Stimulated activated CD4-positive, alpha-beta T cell treated with anti-CD3 and anti-CD28 coated beads, Interleukin-4, amount 100 ng/mL, for 1 hour (primary cell): ENCODE results near the gene CAPSL.
"Not testable (repeated sequence)": the region's sequence is repeated elsewhere in the genome, so short reads cannot be mapped to it uniquely, and the experiment has no call there.

ENCODE experiments used
- DNase-seq: peaks from one replicate; pipeline ENCODE4 v3.0.0-alpha.2; 2020

CAPSL gene

DNA sequence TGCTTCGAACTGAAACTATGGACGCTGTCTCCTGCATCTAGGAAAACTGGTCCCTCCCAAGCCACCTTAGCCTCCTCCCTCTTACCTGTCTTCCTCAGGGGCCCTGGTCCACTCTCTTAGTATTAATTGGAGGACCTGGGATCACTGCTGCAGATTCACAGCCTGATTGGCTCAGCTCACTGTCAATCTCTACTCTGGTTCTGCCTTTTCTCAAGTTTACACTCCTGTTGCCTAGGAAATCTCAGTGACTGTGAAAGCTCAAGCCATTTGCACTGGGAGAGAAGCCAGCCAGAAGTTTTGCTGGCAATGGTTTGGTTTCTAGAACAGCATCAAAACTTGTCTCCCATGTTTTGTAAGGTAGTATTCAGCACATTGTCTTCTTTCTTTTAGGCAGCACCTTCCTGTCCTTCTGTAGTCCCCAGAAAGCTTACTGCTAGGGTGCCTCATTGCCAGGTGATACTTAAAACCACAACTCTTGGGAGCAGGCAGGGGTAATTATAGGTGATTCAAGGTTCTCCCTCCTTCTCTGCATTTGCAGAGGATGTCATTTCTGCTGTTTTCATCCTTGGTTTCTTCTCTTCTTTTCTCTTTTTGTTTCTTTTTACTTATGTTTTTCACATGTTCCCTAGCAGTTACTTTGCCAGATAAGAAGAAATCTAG lies at the start of gene CAPSL:
Gene CAPSL, minus strand, starts transcription at position 55 of the 660 bp plus-strand sequence. CDS start 17,502 bp downstream, outside the sequence.
- no peak for DNase-seq

DNA sequence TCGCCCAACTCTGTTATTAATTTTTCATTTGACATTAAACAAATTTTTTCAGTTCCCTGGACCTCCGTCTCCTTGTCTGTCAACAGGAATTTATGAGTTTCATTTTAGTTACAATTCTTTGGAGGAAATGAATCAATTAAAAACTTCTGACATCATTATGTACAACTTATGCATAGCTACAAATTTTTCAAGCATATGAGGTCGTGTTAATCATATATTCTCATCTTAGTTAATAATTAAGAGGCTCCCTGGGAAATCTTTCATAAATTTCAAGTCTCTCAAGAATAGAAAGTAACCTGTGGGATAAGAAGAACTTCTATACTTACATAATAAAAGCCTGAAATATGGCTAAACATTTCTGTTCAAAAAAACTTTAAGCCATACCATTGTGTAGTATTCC lies 49.4 kb upstream of the CAPSL start:
- DNase-seq: no peak

DNA sequence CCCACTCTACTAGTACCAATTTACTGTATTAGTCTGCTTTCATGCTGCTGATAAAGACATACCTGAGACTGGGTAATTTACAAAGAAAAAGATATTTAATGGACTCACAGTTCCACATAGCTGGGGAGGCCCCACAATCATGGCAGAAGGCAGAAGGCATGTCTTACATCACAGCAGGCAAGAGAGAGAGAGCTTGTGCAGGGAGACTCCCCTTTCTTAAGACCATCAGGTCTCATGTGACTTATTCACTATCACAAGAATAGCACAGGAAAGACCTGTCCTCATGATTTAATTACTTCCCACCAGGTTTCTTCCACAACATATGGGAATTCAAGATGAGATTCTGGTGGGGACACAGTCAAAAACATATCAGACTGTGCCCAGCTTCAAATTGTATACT lies 41.3 kb upstream of the CAPSL start:
- DNase-seq: no peak

DNA sequence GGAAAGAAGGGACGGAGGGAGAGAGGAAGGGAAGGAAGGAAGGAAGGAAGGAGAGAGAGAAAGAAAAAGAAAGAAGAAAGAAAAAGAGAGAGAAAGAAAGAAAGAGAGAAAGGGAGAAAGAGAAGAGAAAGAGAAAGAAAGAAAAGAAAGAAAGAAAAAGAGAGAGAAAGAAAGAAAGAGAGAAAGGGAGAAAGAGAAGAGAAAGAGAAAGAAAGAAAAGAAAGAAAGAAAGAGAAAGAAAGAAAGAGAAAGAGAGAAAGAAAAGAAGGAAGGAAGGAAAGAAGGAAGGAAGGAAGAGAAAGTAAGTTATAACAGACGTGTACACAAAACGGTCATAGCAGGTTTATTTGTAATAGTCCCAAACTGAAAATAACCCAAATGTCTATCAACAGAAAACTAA lies 38.4 kb upstream of the CAPSL start:
- not testable (repeated sequence) for DNase-seq

DNA sequence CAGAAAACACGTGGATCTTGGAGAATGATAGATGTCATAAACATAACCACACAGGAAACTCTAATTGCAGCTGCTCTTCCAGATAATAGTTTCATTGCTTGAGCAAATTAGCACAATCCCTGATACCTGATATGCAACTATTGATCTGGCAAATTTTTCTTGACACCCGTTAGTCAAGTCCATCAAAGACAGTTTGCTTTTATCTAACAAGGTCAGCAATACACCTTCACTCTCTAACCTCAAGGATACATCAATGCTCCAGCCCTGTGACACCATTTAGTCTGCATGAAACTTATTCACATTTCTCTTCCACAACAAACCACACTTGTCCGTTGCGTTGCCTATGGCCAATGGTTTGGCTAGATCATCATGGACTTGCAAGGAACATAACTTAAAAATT lies 36.1 kb upstream of the CAPSL start:
- DNase-seq: no peak

DNA sequence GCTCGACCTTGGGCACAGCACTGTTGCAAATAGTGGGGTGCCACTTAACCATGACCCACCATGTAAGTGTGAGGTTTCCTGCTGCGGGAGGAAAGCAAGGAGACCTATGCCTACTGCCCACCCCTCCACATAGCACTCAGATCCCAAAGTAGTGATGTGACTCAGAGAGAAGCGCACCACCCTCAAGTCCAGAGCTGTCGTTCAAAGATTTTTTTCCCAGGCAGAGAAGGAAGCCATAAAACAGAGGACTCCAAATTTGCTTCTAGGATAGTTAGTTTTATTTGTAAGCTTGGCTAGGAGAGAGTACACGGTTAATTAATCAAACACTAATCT lies 33.4 kb upstream of the CAPSL start:
- no peak for DNase-seq

DNA sequence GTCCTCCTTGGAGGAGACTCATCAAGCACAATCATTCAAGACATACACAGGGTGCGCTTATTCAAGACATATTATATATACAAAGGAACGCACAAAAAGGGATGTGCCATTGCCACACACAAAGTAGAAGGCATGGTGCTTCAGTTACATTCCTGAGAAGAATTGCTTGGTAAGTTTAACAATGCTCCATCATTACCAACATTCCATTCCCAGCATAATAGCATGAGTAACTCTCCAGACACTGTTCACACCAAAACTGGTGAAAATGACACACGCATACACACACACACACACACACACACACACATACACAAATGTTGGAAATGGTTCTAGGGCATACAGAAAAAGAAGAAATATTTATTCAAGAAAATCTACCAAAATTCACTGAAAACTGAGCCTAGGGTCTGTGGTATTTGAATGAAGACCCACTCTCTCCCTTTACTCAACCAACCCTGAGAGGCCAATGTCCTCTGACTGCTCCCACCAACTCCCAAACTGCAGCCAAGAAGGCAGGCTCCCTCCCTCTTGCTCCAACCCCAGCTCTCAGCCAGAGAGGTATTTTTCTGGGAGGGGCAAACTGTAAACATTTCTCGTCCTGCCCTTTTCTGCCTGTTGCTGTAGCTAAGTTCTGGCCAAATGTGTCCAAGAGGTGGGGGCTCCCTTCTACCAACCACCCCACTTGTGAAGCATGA lies 32.9 kb upstream of the CAPSL start:
- no peak for DNase-seq

DNA sequence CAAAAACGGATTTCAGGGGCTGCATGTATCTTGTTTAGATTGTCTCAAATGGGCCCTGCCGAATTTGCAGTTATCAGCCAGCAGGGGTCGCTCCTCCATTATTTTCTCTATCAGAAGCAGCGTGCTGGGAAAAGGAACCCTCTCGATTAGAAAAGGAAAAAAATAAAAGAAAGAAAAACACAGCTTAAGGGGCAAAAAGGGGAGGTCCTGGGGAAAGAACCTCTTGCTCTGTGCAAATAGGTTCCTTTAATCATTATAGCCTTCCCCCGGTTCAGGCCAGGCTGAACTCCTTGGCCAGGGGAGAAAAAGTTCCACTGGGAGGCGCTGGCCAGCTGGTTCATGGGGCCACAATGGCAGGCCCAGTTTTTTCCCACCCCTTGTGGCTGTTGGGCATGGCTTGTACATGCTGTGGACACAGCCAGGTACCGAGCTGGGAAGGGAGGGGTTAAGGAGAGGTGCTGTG lies 25.0 kb upstream of the CAPSL start:
- DNase-seq: no peak

DNA sequence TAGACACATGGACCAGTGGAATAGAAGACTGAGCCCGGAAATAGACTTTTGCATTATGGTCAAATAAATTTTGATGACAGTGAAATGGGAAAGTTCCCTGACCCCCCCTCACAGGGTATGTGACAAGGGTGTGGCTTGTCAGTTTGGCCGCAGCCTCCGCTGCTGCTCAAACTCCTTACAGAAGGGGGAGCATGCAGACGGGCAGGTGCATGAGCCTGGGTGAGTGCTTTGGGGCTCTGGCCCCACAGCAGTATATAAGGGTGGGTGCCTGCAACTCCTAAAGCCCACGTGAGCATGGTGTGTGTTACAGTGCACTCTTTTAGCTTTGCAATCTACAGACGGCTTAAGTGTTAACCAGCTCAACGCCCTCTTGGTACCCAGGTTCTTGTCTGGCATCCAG lies 21.9 kb upstream of the CAPSL start:
- no peak for DNase-seq

DNA sequence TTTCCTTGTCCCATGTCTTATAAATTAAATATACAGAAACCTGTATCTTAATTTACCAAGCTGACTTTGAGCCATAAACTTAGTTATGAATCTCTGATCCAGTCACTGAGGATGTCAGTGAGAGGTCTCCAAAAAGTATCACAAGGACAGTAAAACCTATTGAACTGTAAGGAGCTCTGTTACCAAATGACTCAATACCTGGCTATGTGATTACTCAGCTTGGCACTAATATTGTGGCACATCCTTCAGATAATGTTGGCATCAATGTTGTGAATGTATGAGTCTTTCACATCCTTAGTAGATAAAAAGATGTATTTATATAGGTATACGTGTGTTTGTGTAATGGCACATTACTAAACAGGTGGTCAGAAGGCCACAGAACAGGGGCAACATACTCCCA lies 18.0 kb upstream of the CAPSL start:
- no peak for DNase-seq

DNA sequence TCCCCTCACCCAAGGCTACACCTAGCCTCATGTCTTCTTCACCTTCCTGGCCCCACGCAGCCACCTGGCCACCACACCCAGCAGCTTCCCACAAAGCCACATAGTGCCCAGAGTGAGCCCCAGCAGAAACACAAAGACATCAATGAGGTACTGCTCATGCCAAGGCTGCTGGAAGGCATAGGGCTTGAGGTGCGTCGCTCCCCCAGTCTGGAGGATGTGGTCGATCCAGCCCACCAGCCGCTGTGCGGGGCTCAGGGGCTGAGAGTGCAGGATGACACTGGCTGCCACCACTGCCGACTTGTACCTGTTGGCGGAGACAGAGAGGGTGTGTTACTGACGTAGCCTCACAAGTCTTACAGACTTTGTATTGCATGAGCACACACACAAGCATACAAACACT lies 15.8 kb upstream of the CAPSL start:
- no peak for DNase-seq

DNA sequence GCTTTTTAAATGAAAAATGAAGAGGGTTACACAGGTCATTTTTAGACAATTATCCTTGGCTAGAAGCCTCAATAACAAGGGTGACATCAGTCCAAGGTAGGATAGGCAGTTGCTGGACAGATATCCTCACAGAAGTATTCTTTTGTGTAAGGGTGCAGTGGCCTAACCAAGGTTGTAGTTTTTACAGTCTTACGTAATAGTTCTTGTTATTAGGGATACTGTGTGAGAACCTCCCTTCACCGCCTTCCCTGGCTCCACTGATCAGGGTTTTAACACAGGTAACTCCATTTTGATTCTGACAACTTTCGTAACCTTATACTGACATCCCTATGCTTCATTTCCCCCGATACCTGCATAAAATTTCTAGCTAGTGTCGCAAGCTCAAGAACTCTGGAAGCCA lies 8.7 kb upstream of the CAPSL start:
- DNase-seq: no peak

DNA sequence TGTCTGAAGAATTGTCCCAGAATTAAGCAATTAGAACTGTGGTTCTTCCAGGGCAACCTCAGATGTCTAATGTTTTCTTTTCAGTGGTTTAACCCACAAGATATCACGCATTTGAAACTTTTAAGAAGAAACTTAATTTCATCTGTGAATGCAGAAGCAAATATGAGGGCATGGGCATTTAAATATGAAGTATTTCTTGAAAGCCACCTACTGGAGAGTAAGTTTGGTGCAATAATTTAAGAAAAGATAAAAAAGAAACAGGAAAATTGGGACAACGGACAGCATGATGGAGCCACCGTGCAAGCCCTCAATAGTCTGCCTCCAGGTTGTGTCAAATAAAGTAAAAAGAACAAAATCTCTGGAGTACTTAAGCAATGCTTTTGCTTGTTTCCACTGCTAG lies 1.2 kb upstream of the CAPSL start:
- DNase-seq: no peak

DNA sequence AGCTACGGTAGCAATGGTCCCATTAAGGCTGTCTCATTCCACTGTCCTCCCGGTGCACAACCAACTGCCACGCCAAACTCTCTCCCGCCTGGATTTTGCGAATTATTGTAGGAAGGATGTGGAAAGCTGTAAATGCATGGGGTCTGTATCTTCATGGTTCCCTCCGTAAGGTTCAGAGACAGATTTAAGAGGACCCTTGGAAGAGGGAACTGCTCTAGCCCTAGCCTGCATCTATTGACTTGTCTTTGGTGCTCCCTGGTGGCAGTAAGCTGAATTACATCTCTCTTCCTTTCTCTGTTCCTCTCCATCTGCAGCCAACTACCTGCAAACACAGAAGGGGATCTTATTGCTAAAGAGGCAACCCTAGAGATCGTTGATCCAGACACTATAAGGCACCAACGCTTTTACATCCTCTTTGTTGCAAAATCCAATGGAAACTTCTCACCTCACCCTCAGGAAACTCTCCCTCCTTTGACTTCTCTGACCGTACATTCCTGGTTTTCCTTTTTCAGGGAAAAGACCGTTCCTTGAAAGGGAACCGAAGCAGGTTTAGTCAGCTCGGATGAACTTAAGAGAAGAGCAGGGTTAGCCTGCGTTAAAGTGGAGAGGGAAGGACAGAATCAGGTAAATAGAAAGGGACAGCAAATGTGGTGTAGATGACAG lies 11.9 kb downstream of the CAPSL start:
- DNase-seq: no peak

DNA sequence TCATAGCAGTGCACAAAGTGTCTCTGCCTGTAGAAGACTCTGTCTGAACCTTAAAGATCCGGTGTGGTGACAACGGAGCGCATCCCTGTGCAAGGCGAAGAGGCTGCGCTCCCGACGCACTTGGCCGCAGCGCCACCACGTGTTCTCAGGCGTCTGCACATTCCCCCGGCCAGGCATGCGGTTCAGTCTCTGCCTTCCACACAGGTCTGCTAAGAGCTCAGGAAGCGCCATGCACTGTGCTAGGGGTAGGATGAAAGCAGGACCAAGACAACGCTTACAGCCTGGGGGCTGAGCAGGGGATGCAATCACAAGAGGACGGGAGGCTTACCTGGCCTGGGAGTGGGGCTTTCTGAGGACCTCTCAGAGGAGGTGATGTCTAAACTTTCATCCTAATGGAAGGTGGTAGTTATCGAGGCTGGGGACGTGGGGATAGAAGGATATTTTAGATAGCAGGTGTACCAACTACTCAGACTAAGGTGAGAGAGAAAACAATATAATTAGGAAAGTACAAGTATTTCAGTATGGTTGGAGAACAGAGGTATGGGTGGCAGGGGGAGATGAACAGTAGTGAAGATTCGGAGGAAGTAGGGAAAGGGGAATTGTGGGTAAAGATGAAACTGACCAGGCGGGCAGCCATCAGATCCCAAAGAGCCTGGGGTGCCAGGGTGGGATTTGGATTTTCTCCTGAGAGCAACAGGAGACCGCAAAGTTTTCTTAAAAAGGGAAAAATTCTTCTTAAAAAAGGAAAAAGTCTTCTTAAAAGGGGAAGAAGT lies 13.3 kb downstream of the CAPSL start:
- peak; percentile 87 for DNase-seq

DNA sequence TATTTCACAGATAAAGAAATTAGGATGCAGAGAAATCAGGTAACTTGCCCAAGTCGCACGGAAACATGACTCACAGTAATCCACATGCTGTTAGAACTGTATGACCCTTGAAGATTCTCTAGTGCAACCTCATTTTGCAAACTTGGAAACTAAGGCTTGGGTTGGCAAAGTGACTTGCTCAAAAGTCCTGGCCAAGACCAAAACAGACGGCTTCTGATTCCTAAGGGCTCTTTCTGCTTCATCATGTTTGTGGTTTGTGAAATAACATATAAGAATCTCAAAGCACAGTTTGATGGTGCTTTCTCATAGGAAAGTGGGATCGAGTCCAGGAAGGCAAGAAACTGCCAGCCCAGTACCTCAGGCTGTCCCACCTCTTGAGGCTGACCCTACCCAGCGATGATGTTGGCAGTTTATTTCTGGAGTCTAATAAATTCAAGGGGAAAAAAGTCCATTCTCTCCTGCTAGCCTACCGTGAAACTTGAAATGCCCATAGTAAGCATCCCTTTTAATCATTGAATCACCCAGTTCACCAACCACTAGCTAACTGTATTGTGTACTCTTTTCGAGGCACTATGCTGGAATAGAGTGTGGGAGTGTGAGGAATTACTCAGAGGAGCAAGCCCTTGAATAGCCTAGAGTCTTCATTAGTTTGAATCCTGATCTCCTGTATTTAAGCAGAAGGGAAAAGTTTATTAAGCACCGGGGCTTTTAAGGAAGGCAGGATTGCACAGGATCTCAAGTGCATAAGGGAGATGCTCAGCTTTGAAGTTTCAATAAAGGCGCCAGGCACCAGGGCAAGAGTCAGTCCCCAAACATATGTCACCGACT lies 14.1 kb downstream of the CAPSL start:
- no peak for DNase-seq

DNA sequence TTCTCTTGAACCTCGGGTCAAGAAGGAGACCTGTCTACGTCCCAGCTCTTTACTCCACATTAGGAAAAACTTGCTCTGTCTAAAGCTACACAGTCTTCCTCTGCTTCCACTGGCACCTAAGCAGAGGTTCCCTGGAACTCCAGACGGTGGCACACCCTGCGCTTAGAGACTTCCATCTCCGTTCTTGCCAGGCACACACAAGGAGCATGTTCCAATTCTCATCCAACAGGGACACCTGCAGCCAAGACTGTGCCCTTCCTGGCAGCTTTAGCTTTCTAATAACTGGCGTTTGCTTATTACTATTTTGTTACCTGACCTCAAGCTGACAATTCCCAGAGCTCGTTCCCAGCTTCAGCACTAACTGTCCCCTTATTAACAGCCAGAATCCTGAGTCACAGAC lies 16.0 kb downstream of the CAPSL start:
- no peak for DNase-seq

DNA sequence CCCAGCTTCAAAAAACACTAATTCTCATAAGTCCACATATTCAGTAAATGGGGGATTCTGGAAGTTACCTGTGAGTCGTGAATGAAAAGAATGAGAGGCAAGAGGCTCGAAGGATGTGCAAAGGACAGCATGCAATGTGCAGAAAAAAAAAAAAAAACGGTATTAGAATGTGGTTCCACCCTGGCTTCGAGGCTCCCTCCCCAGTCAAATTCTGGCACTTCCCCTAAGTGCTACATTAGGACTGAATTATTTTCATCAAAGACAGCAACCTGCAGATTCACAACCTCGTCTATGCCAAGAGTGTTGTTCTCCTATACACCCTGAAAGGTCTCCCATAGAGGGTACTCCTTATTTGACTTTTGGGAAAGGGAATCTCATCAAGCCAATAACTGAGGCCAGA lies 16.5 kb downstream of the CAPSL start:
- DNase-seq: no peak

DNA sequence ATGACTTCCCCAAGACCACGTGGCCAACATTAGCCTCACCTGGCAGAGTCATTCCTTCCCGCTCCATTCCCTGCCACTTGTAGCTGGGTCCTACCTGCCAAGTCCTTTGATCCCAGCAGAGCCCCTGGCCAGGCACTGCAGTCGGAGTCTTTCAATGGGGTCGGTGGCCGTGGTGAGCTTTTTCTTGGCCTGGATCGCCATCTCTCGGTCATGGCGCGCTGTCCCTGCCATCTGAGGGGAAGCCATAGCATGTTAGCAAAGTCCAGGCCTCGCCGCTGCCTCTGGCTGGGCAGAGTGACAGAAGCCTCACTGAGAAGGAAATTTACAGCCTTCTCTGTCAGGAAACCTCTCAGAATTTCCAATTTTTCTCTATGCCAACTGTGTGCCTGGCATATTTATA lies 17.5 kb downstream of the CAPSL start:
- no peak for DNase-seq

DNA sequence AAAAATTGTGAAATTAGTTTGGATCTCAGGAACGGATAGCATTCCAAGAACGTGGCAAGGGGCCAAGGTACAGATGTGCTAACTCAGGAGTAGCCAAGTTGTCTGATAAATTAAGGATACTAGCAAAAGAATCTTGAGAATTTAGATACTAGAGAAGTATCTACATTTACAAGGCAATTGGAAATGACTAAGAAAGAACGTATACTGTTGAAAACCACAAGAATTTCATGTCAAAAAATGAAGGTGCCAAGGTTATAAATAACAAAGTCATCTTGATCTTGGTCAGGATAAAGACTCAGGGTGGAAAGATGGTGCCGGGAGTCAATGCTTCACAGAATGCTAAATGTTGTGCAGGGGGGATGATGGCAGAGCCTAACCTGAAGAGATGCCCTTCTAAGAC lies 19.2 kb downstream of the CAPSL start:
- no peak for DNase-seq

DNA sequence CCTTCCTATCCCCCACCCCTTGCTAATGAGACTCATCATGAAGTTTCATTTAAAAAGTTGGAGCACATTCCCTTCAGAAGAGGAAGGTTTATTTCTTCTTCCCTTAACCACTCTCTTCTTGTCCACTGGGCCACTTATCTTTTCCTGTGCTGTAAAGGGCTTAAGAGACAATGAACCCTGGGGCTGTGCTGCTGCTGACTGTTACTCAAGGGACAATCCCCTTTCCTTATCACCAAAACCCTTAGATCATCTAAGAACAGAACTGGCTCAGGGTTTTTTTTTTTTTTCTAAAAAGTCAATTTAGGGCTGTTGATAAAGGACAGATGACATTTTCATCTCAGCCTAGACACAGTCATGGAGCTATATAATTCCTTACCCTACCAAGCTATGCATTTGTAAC lies 29.6 kb downstream of the CAPSL start:
- DNase-seq: no peak

DNA sequence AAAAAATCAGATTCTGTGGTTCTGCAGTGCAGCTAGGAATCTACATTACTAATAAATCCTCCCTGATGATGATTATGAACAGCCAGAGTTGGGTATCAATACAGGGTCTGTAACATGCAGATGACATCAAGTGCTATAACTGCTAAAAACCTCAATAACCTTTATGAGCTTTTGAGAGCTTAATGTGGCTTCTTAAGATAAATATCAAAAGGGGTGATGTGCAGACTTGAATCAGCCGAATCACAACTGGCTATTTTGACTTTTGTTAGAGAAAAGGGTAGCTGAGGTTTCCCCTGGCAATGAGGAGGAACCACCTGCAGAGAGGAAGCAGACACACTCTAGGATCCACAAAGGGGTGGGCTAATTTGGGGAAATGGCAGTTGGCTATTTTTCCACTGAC lies 30.2 kb downstream of the CAPSL start:
- DNase-seq: no peak
